T-helper 1 cell treated with Interleukin-12 subunit alpha and Interleukin-12 subunit beta and Interleukin-4 antibody, amounts not matched to agents 30 ng/mL and 1 ng/mL, for 36 hours (primary cell): ENCODE data around the gene RNF14. TPM values are rescaled to one million over a fixed set of nuclear protein-coding genes. Genes with fewer than 3 reads are reported as not detected.

Experiments
- intact Hi-C: fragments of 100-400 bp; cut with micrococcal nuclease; formaldehyde crosslinking; loops from one replicate; pipeline ENCODE4 v1.15.1; 2024
- total RNA-seq: library from RNA; stranded (reverse); gene quantifications from 2 replicates; pipeline ENCODE4 v1.2.3, GENCODE V29; 2022

The RNF14 gene
- total RNA-seq, 1 donor from 2014 or later: 26.5 TPM

DNA sequence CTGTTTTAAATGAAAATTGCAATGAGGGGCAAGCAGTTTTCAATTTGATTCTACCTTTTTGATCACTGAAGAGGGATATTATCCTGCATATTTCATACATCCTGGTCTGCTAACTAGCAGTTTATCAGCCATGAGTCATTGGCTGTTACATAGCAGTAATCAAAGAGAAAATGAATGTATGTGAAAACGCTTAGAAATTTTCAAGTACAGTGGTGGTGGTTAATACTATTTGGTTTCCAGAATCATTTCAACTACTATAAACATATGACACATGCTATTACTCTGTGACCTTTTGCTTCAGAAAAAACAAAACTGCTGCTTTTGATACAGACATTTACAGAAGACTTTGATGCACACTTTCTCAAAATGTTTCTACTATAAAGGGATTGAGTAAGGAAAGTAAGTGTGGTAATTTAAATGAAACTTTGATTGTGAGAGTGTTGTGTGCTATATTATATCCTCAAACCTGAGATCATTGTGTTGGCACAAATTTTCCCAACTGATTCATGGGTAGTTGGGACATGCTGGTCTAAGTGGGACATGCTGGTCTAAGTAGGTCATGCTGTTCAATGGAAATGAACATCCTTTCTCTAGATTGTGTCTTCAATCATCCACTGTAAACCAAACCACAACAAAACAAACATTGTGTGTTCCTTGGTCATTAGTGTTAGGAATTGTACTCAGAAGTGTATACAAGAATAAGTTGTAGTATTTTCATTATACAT lies 5.1 kb downstream of the RNF14 start:
- intact Hi-C loops: no loop called here

- intact Hi-C loops: loop anchor here (5.0 kb wide), 1 partner anchor 681 kb away; no protein-coding TSS in a partner anchor
Measured at GRCh38 chr5:141976176-141976575, 7.3 kb downstream of the RNF14 start.

DNA sequence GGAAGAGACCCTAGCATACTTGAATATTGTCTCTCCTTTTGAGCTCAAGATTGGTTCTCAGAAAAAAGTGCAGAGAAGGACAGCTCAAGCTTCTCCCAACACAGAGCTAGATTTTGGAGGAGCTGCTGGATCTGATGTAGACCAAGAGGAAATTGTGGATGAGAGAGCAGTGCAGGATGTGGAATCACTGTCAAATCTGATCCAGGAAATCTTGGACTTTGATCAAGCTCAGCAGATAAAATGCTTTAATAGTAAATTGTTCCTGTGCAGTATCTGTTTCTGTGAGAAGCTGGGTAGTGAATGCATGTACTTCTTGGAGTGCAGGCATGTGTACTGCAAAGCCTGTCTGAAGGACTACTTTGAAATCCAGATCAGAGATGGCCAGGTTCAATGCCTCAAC lies 9.5 kb downstream of the RNF14 start:
- intact Hi-C loops: loop anchor here (5.0 kb wide), 1 partner anchor 679 kb away; no protein-coding TSS in a partner anchor

DNA sequence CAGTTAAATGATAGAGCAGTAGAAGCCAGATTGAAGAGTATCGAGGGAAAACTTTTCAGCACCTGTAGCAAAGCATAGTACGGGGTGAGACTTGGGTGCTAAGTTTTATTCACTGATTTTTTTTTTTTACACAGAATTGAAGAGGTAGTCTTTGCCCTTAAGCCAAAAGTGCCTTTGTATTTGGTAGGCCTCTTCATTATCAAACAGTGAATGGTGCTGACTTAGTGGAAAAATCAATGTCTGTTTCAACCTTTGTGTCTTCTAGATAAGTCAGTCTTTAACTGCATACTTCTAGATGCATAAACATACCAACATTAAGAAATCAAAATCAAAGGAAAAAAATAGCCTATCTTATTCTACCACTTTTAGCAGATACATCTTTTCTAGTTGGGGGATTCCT lies 13.7 kb downstream of the RNF14 start:
- intact Hi-C loops: no loop called here

GRCh38 chr5:141986072-141986471 lies 17.2 kb downstream of the RNF14 start:
- intact Hi-C loops: no loop called here

DNA sequence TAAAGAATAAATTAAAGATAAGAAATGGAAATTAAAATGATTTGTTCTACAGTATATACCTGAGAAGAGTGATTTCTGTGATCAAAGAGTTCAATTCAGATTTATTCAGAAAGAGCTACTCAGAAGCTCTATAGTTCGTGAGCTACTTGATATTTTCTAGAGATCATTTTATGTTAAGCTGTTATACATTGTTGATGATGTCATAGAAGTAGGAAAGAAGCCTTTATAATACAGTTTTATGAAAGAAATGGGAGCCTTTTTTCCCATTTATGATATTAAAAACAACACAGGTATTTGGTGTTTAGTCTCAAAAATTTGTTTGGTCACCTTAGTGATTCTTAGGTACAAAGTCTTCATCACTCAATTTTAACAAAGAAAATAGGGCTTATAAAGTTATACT lies 20.8 kb downstream of the RNF14 start:
- intact Hi-C loops: loop anchor here (10.0 kb wide), 1 partner anchor 555 kb away; no protein-coding TSS in a partner anchor

GRCh38 chr5:141992349-141992963 lies 23.6 kb downstream of the RNF14 start:
- intact Hi-C loops: loop anchor here (1.0 to 10.0 kb wide), 6 partner anchors 15 to 707 kb away; no protein-coding TSS in a partner anchor

DNA sequence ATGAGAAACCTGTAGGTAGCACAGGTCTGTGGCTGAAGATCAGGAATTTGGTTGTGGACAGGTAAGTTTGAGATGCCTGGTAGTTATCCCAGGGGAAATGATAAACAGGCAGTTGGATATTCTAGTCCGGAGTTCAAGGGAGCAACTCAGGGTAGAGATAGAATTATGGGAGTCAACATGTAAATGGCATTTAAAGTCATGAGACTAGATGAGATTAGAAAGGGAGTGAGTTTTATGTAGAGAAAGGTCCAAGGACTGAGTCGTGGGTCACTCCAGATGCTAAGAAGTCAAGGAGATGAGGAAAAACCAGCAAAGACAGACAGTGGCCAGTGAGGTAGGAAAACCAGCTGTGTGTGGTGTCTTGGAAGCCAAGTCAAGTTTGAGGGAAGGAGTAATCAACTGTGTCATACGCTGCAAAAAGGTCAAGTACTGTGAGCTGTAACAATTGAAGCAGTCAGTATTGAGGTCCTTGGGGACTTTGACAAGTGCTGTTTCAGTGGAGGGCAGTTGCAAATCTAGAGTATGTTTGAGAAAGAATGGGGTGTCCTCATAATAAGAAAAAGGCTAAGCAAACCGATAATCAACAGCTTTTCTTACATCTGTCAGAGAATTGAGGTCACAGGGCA lies 25.7 kb downstream of the RNF14 start:
- intact Hi-C loops: loop anchor here (10.0 kb wide), 1 partner anchor 550 kb away; no protein-coding TSS in a partner anchor

DNA sequence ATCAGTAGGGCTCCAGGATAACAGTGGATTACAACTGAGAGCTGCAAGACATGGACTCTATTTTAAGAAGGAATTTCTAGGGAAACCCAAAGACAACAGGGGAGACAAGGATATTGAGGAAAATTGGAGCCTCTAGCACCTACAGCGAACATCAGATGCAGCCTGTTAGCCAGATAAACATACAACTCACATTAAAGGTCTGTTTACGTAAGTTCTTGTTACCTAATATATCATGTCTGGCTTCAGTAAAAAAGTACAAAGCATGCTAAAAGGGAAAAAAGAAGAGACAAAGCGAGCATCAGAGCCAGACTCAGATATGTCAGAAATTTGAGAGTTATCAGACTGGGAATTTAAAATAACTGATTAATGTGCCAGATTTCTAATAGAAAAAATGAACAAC lies 26.8 kb downstream of the RNF14 start:
- intact Hi-C loops: loop anchor here (10.0 kb wide), 1 partner anchor 549 kb away; no protein-coding TSS in a partner anchor

DNA sequence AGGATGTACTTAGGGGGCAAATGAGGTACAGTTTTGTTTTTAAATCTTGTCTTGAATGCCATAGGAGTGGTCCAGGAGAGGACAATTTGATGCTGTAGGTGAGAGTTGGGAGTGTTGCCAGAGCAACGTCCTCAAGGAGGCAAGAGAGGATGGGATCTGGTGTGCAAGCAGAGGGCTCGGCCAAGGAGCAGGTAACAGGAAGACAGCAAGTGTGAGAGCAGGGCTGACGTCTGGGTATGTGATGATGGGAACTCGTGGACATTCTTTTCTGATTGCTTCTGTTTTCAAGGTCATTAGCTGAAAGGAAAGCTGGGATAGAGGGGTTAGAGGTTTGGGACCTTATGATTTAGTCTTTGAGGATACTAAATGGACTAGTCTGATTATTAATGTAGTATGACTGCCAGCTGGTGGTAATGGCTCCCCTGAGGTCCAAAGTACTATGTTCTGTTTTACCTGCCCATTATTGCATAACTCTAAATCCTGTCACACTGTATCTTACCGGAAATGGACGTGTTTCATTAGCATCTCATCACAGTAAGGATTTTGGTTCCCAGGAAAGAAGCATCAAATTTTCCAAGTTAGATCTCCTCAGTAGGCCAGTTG lies 28.6 kb downstream of the RNF14 start:
- intact Hi-C loops: loop anchor here (10.0 kb wide), 1 partner anchor 547 kb away; no protein-coding TSS in a partner anchor

GRCh38 chr5:142000173-142000572 lies 31.3 kb downstream of the RNF14 start:
- intact Hi-C loops: loop anchor here (1.0 to 2.0 kb wide), 2 partner anchors 25 to 145 kb away; no protein-coding TSS in a partner anchor

GRCh38 chr5:142000704-142001484 lies 32.0 kb downstream of the RNF14 start:
- intact Hi-C loops: loop anchor here (1.0 to 2.0 kb wide), 2 partner anchors 24 to 144 kb away; no protein-coding TSS in a partner anchor

DNA sequence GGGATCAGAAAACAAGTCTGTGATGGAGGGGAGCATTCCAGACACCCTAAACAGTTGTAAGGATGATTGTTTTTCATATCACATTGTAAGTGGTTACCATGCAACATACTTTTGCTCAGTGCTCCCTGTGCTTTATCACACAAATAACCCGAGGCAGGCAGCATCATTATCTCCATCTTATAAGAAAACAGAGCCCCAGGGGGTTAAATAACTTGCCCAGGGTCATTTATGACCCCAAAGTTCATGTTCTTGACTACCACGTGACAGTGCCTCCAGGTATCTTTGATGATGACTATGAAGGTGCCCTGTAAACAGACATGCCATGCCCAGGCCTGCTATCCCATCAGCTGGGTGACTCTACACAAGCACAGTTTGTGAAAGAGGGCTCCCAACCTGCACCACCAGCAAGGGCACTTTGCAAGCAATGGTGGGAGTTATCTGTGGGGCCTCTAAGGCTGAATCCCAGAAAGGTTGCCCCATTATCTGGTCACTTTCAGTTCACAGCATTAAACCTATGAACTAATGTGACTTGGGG lies 34.4 kb downstream of the RNF14 start:
- intact Hi-C loops: no loop called here

GRCh38 chr5:142006363-142007236 lies 37.7 kb downstream of the RNF14 start:
- intact Hi-C loops: loop anchor here (1.0 to 5.0 kb wide), 6 partner anchors 9 to 706 kb away; partner anchors contain the start of gene RNF14

DNA sequence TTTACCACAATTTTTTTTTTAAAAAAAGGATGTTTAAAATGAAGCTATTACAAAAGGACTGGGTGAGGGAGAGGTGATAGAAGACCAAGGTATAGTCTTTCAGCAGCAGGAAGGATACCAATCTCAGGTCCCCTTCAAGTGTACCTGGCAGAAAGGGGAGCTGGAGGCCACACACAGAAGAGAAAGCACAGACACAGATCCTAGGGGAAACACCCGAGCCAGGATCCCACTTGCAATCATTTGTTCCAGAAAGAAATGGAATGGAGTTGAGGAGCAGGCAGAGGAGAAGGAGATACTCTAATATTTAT lies 38.3 kb downstream of the RNF14 start:
- intact Hi-C loops: loop anchor here (1.0 to 5.0 kb wide), 6 partner anchors 8 to 705 kb away; partner anchors contain the start of gene RNF14

- intact Hi-C loops: loop anchor here (5.0 kb wide), 1 partner anchor 703 kb away; no protein-coding TSS in a partner anchor
Measured at GRCh38 chr5:142008813-142009212, 39.9 kb downstream of the RNF14 start.

- intact Hi-C loops: loop anchor here (5.0 to 10.0 kb wide), 3 partner anchors 425 to 1395 kb away; partner anchors contain the start of gene NR3C1
Measured at GRCh38 chr5:142009886-142010285, 41.0 kb downstream of the RNF14 start.

DNA sequence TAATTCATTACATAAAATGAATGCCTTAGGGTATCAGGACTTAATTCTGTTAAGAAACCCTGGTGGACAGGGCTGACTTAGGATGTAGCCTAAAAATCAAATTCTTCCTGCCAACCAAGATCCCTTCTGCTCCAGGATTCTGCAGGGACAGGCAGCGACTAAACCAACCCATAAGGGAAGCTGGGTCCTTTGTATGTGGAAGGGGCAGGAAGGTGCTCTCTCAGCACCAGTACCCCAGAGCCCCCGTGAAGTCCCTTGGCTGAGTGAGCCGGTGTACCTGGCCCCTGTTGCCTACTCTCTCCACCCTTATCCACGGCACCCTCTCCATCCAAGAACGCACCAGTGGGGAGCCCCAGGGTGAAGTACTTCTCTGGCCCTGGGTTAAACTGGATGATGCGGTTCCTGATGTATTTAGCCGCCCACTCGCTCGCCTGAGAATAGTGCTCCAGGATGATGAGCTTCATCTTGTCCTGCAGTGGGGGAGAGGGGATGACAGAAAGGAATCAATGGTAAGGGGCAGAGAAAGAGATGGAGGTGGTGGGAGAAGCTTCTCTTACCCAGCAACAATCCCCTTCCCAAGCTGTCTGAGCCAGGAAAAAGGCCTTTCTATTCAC lies 42.8 kb downstream of the RNF14 start:
- intact Hi-C loops: loop anchor here (2.0 to 10.0 kb wide), 3 partner anchors 89 to 1393 kb away; partner anchors contain the start of genes DELE1 and NR3C1
